Natural killer cell (primary cell): ENCODE results near the gene RCBTB2. TPM values are rescaled to one million over a fixed set of nuclear protein-coding genes. Genes with fewer than 3 reads are reported as not detected.

Experiments used
- ATAC-seq, 3 donors: fragments of 150-1000 bp in 2 of 3; fragments of 200-7000 bp in 1 of 3; cut with Tn5 transposase; 1 replicate in 1 of 3; 2 replicates in 2 of 3; pipeline ENCODE4 v1.10.0; 2021; ENCODE audit warnings: mild to moderate bottlenecking in 2 of 3, moderate library complexity in 2 of 3
- DNase-seq, 2 donors: peaks; one replicate each; pipeline versions ENCODE4 v3.0.0 to v3.0.0-alpha.2; 2013 to 2021; ENCODE audit warnings: mixed read lengths in 1 of 2
- H3K27ac ChIP-seq: one replicate; pipeline ENCODE4 v1.5.1; 2013; ENCODE audit warnings: mild to moderate bottlenecking, low read length
- H3K27me3 ChIP-seq: one replicate; pipeline ENCODE4 v1.6.1; 2013; ENCODE audit warnings: low read length; ENCODE audit not compliant: control insufficient read depth, insufficient read depth
- H3K36me3 ChIP-seq: one replicate; pipeline ENCODE4 v1.6.1; 2013; ENCODE audit warnings: low read length; ENCODE audit not compliant: control insufficient read depth, insufficient read depth
- H3K4me1 ChIP-seq: one replicate; pipeline ENCODE4 v1.6.1; 2013; ENCODE audit warnings: low read length; ENCODE audit not compliant: control insufficient read depth, insufficient read depth
- H3K4me3 ChIP-seq: one replicate; pipeline ENCODE4 v1.5.1; 2013; ENCODE audit warnings: low read length
- H3K9me3 ChIP-seq: one replicate; pipeline ENCODE4 v1.6.1; 2013; ENCODE audit warnings: low read length; ENCODE audit not compliant: control insufficient read depth, insufficient read depth
- H3K27ac Mint-ChIP-seq, 2 donors: one replicate each; pipeline ENCODE4 v1.8.0; 2022; ENCODE audit warnings: mild to moderate bottlenecking in 2 of 2, mixed read lengths in 2 of 2, moderate library complexity in 1 of 2
- H3K27me3 Mint-ChIP-seq, 2 donors: one replicate each; pipeline ENCODE4 v1.8.0; 2022; ENCODE audit warnings: low read depth in 2 of 2, mixed read lengths in 2 of 2
- H3K36me3 Mint-ChIP-seq: one replicate; pipeline ENCODE4 v1.8.0; 2022; ENCODE audit warnings: mixed read lengths
- H3K4me1 Mint-ChIP-seq, 2 donors: one replicate each; pipeline ENCODE4 v1.8.0; 2022; ENCODE audit warnings: mixed read lengths in 2 of 2
- H3K4me3 Mint-ChIP-seq: one replicate; pipeline ENCODE4 v1.8.0; 2022; ENCODE audit warnings: mild to moderate bottlenecking, moderate library complexity, mixed read lengths
- H3K9me3 Mint-ChIP-seq, 2 donors: one replicate each; pipeline ENCODE4 v1.8.0; 2022; ENCODE audit warnings: mixed read lengths in 2 of 2
- CTCF ChIP-seq: fragments of 200-600 bp; IDR thresholded peaks from one replicate; pipeline ENCODE4 v1.8.0; 2022; ENCODE audit warnings: antibody characterized with exemption
- WGBS: methylation state at CpG from one replicate; pipeline ENCODE4 v1.1.7; 2013; ENCODE audit warnings: missing lambda C conversion rate; ENCODE audit not compliant: insufficient coverage; 5-methylcytosine and 5-hydroxymethylcytosine counted together
- intact Hi-C: fragments of 100-400 bp; cut with micrococcal nuclease; formaldehyde crosslinking; loops from one replicate; pipeline ENCODE4 v1.14.2; 2022
- total RNA-seq, 4 donors: library from RNA; stranded (reverse); fragments of 120-200 nt in 1 of 4; gene quantifications; one replicate each; pipeline versions ENCODE4 v1.2.3 to v1.2.4, GENCODE V29; 2013 to 2022

Gene RCBTB2
- total RNA-seq, 3 donors from 2014 or later (not counting 1 experiment from before 2014, with no cell fraction given) = 21.9 to 27.1 (median 24.2) TPM

- ATAC-seq = peak in 1 of 3 donors; percentile 9
- no peaks in the 10 kb centered on the region for H3K36me3 Mint-ChIP-seq
- peak overlapping the region; percentile 96 for H3K27ac ChIP-seq
- TF ChIP-seq CTCF = no peak
- peak overlapping the region; percentile 96 for H3K4me3 Mint-ChIP-seq
- peak; percentile 18 to 55 for DNase-seq
- H3K27ac Mint-ChIP-seq = peak overlapping the region; percentile 96 to 98
- H3K4me1 Mint-ChIP-seq = peaks cover 46 to 56% of the 10 kb centered on the region in 2 donors
- no peaks in the 10 kb centered on the region for H3K36me3 ChIP-seq
- no peaks in the 10 kb centered on the region for H3K27me3 ChIP-seq
- 53% methylated on average over 19 of the region's 19 CpGs for whole genome bisulfite sequencing
- peaks cover 0 to 2% of the 10 kb centered on the region in 2 donors for H3K9me3 Mint-ChIP-seq
- H3K4me1 ChIP-seq = peaks cover 20% of the 10 kb centered on the region
- H3K4me3 ChIP-seq = peak overlapping the region; percentile 84
- intact Hi-C loops = loop anchor here (1.0 to 2.0 kb wide), 2 partner anchors 26 to 39 kb away; no protein-coding TSS in a partner anchor
- H3K27me3 Mint-ChIP-seq = no peaks in the 10 kb centered on the region
- no peaks in the 10 kb centered on the region for H3K9me3 ChIP-seq
Observed at GRCh38 chr13:48531416-48532255, 1.2 kb downstream of the RCBTB2 start.

- intact Hi-C loops = no loop called here
- no peak for ATAC-seq
- peaks cover 0 to 2% of the 10 kb centered on the region in 2 donors for H3K9me3 Mint-ChIP-seq
- WGBS = 84% methylated on average over 6 of the region's 6 CpGs
- H3K4me3 ChIP-seq = no peak overlapping the region
- peak overlapping the region; percentile 96 for H3K27ac ChIP-seq
- peaks cover 27% of the 10 kb centered on the region for H3K4me1 ChIP-seq
- no peaks in the 10 kb centered on the region for H3K27me3 ChIP-seq
- H3K4me3 Mint-ChIP-seq = peak overlapping the region; percentile 96
- peaks cover 53 to 63% of the 10 kb centered on the region in 2 donors for H3K4me1 Mint-ChIP-seq
- no peak for DNase-seq
- no peaks in the 10 kb centered on the region for H3K36me3 Mint-ChIP-seq
- peak overlapping the region; percentile 96 to 98 for H3K27ac Mint-ChIP-seq
- no peaks in the 10 kb centered on the region for H3K9me3 ChIP-seq
- TF ChIP-seq CTCF = no peak
- H3K36me3 ChIP-seq = no peaks in the 10 kb centered on the region
- no peaks in the 10 kb centered on the region for H3K27me3 Mint-ChIP-seq
Observed at GRCh38 chr13:48530833-48531232, 2.0 kb downstream of the RCBTB2 start.

- no peaks in the 10 kb centered on the region for H3K9me3 Mint-ChIP-seq
- H3K4me3 ChIP-seq = no peak overlapping the region
- DNase-seq = no peak
- H3K4me1 ChIP-seq = peaks cover 27% of the 10 kb centered on the region
- no peaks in the 10 kb centered on the region for H3K36me3 ChIP-seq
- intact Hi-C loops = loop anchor here (1.0 kb wide), 1 partner anchor 23 kb away; no protein-coding TSS in a partner anchor
- H3K9me3 ChIP-seq = no peaks in the 10 kb centered on the region
- H3K27ac Mint-ChIP-seq = peak overlapping the region; percentile 66 to 72
- TF ChIP-seq CTCF = no peak
- no peaks in the 10 kb centered on the region for H3K27me3 Mint-ChIP-seq
- 60% methylated on average over 1 of the region's 3 CpGs for WGBS
- peak overlapping the region; percentile 74 for H3K4me3 Mint-ChIP-seq
- H3K27ac ChIP-seq = peak overlapping the region; percentile 12
- H3K27me3 ChIP-seq = no peaks in the 10 kb centered on the region
- no peak for ATAC-seq
- no peaks in the 10 kb centered on the region for H3K36me3 Mint-ChIP-seq
- peaks cover 59 to 66% of the 10 kb centered on the region in 2 donors for H3K4me1 Mint-ChIP-seq
Observed at GRCh38 chr13:48528720-48529119, 4.2 kb downstream of the RCBTB2 start.
